D341Med (cell line): ENCODE data around the gene HPD.
A peak's percentile ranks its signal among the peaks of the same experiment; 100 is the strongest.
"Not testable (repeated sequence)": the region's sequence is repeated elsewhere in the genome, so short reads cannot be mapped to it uniquely, and the experiment has no call there.

Experiments used
- DNase-seq: peaks from one replicate; pipeline ENCODE4 v3.0.0; 2012; ENCODE audit warnings: low spot score

HPD gene

GRCh38 chr12:121858662-121859572 is at the start of gene HPD:
TSS of gene HPD (minus strand) at chr12:121858859. CDS start at chr12:121858823, 36 bp downstream.
- no peak for DNase-seq

- DNase-seq = no peak
Observed at GRCh38 chr12:121905746-121906145, 47.1 kb upstream of the HPD start.

- peak; percentile 18 for DNase-seq
Observed at GRCh38 chr12:121903202-121903601, 44.5 kb upstream of the HPD start.

- DNase-seq = no peak
Observed at GRCh38 chr12:121899590-121899989, 40.9 kb upstream of the HPD start.

- DNase-seq = no peak
Observed at GRCh38 chr12:121898287-121898686, 39.6 kb upstream of the HPD start.

GRCh38 chr12:121894633-121895032 is 36.0 kb upstream of the HPD start:
- DNase-seq = peak; percentile 57

GRCh38 chr12:121893961-121894460 is 35.4 kb upstream of the HPD start:
- DNase-seq = peak; percentile 9

- peak; percentile 2 for DNase-seq
Observed at GRCh38 chr12:121892673-121893561, 34.3 kb upstream of the HPD start.

GRCh38 chr12:121889661-121890060 is 31.0 kb upstream of the HPD start:
- not testable (repeated sequence) for DNase-seq

- no peak for DNase-seq
Observed at GRCh38 chr12:121889274-121889624, 30.6 kb upstream of the HPD start.

GRCh38 chr12:121888478-121889273 is 30.0 kb upstream of the HPD start, which contains the start of gene PSMD9:
TSS of gene PSMD9 (plus strand) at chr12:121888790. CDS start at chr12:121888857, 67 bp downstream.
- DNase-seq = peak; percentile 97

- DNase-seq = no peak
Observed at GRCh38 chr12:121888083-121888477, 29.4 kb upstream of the HPD start.

- not testable (repeated sequence) for DNase-seq
Observed at GRCh38 chr12:121885129-121885528, 26.5 kb upstream of the HPD start.

GRCh38 chr12:121883315-121883660 is 24.6 kb upstream of the HPD start:
- DNase-seq = no peak

GRCh38 chr12:121876080-121876447 is 17.4 kb upstream of the HPD start:
- DNase-seq = not testable (repeated sequence)

- DNase-seq = no peak
Observed at GRCh38 chr12:121875582-121875981, 16.9 kb upstream of the HPD start.

- no peak for DNase-seq
Observed at GRCh38 chr12:121874071-121874470, 15.4 kb upstream of the HPD start.

GRCh38 chr12:121873216-121873569 is 14.5 kb upstream of the HPD start:
- no peak for DNase-seq

- peak; percentile 61 for DNase-seq
Observed at GRCh38 chr12:121872546-121873215, 14.0 kb upstream of the HPD start.

GRCh38 chr12:121871467-121871866 is 12.8 kb upstream of the HPD start:
- no peak for DNase-seq

- not testable (repeated sequence) for DNase-seq
Observed at GRCh38 chr12:121869229-121869628, 10.6 kb upstream of the HPD start.
